Suprapubic skin (tissue), 4 donors: Measurements from ENCODE around the gene MAMLD1.

Source experiments
- POLR2A ChIP-seq, 2 donors: fragments of 450-650 bp; IDR thresholded peaks; one replicate each; pipeline ENCODE4 v1.6.1; 2017; ENCODE audit warnings: antibody characterized with exemption in 2 of 2, mild to moderate bottlenecking in 2 of 2, moderate library complexity in 2 of 2
- POLR2AphosphoS5 ChIP-seq, 3 donors: sonication (generic); formaldehyde crosslinking; IDR thresholded peaks; one replicate each; pipeline ENCODE4 v1.6.1; 2017; ENCODE audit warnings: antibody characterized with exemption in 3 of 3
- TF ChIP-seq, protein P1 (sequence below), 2 donors: fragments of 200-600 bp in 1 of 2; fragments of 450-650 bp in 1 of 2; sonication (generic) in 1 of 2; IDR thresholded peaks; one replicate each; pipeline ENCODE4 v1.5.1; 2016 to 2019; ENCODE audit warnings: antibody characterized with exemption in 2 of 2, mild to moderate bottlenecking in 1 of 2, moderate library complexity in 1 of 2

GRCh38 chrX:150446151-150446550, 83.0 kb downstream of the MAMLD1 start:
- TF ChIP-seq, protein P1, sequence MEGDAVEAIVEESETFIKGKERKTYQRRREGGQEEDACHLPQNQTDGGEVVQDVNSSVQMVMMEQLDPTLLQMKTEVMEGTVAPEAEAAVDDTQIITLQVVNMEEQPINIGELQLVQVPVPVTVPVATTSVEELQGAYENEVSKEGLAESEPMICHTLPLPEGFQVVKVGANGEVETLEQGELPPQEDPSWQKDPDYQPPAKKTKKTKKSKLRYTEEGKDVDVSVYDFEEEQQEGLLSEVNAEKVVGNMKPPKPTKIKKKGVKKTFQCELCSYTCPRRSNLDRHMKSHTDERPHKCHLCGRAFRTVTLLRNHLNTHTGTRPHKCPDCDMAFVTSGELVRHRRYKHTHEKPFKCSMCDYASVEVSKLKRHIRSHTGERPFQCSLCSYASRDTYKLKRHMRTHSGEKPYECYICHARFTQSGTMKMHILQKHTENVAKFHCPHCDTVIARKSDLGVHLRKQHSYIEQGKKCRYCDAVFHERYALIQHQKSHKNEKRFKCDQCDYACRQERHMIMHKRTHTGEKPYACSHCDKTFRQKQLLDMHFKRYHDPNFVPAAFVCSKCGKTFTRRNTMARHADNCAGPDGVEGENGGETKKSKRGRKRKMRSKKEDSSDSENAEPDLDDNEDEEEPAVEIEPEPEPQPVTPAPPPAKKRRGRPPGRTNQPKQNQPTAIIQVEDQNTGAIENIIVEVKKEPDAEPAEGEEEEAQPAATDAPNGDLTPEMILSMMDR (IDR thresholded peaks at IDR 0.05), result no peak
- TF ChIP-seq POLR2AphosphoS5 (IDR thresholded peaks at IDR 0.05), result no peak
- no peak for TF ChIP-seq POLR2A (IDR thresholded peaks at IDR 0.05)
